Muscle layer of duodenum (tissue), 2 donors: Measurements from ENCODE around the gene CHMP2A.
A peak's percentile ranks its signal among the peaks of the same experiment; 100 is the strongest.

Experiments
- H3K27ac ChIP-seq: one replicate; pipeline ENCODE4 v1.7.0; 2013; ENCODE audit warnings: mild to moderate bottlenecking, low read length
- H3K27me3 ChIP-seq: one replicate; pipeline ENCODE4 v1.7.0; 2013; ENCODE audit warnings: low read depth, mild to moderate bottlenecking, control low read depth, low read length
- H3K36me3 ChIP-seq, 2 donors: one replicate each; pipeline ENCODE4 v1.7.0; 2013; ENCODE audit warnings: low read length in 2 of 2, control low read depth in 1 of 2, mild to moderate bottlenecking in 1 of 2; ENCODE audit not compliant: insufficient read depth in 2 of 2, control insufficient read depth in 1 of 2
- H3K4me1 ChIP-seq, 2 donors: one replicate each; pipeline ENCODE4 v1.7.0; 2013; ENCODE audit warnings: low read length in 2 of 2, mild to moderate bottlenecking in 2 of 2, control low read depth in 1 of 2, moderate library complexity in 1 of 2; ENCODE audit not compliant: insufficient read depth in 2 of 2, control insufficient read depth in 1 of 2
- H3K4me3 ChIP-seq, 2 donors: one replicate each; pipeline ENCODE4 v1.7.0; 2013; ENCODE audit warnings: low read length in 2 of 2, low read depth in 1 of 2, mild to moderate bottlenecking in 1 of 2
- H3K9me3 ChIP-seq, 2 donors: one replicate each; pipeline ENCODE4 v1.7.0; 2013; ENCODE audit warnings: low read length in 2 of 2, control low read depth in 1 of 2, mild to moderate bottlenecking in 1 of 2; ENCODE audit not compliant: control insufficient read depth in 1 of 2
- donor health status: healthy.

CHMP2A gene

DNA sequence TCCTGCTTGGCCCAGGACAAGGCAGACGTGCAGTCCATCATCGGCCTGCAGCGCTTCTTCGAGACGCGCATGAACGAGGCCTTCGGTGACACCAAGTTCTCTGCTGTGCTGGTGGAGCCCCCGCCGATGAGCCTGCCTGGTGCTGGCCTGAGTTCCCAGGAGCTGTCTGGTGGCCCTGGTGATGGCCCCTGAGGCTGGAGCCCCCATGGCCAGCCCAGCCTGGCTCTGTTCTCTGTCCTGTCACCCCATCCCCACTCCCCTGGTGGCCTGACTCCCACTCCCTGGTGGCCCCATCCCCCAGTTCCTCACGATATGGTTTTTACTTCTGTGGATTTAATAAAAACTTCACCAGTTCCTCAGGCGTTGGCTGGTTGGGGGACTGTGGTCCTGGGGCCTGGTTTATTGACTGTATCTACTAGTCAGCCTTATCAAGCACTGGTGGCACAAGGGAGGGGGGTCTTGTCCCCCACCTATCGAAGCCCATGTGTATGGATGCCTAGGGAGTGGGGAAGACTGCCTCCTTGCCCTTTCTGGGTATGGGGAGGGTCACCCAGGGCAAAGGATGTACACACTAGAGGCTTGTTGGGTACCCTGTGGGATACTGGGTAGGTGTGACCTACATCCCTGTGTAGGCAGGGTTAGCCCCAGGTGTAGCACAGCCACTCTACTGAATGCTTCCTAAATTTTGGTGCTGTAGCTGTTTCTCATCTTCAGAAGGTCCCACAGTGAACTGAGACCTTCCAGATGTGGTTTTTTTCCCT lies 4.4 kb downstream of the CHMP2A start:
- Histone ChIP-seq H3K27ac (no peak overlapping the region), H3K36me3 (peaks cover 56 to 64% of the 10 kb centered on the region in 2 donors), H3K27me3 (no peaks in the 10 kb centered on the region), H3K4me3 (no peak overlapping the region), H3K4me1 (peaks cover 13 to 36% of the 10 kb centered on the region in 2 donors), H3K9me3 (no peaks in the 10 kb centered on the region)

DNA sequence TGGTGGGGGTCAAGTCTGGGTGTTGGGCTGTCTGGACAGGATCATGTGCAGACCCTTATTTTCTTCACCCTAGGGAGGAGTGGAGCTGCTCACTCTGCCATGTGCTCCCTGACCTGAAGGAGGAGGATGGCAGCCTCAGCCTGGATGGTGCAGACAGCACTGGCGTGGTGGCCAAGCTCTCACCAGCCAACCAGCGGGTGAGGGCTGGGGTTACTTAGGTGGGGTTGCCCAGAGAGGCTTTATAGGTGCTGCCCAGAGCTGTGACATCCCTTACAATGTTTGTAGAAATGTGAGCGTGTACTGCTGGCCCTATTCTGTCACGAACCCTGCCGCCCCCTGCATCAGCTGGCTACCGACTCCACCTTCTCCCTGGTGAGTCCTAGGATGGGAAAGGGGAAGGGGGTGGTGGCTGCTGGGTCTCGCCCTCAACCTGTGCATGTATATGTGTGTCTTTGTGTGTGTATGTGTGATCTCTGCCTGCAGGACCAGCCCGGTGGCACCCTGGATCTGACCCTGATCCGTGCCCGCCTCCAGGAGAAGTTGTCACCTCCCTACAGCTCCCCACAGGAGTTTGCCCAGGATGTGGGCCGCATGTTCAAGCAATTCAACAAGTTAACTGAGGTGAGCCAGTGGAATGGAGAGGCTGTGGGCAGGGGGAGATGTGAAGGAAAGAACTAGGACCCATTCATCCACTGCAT lies 5.1 kb downstream of the CHMP2A start:
- Histone ChIP-seq H3K4me3 (no peak overlapping the region), H3K36me3 (peaks cover 56 to 64% of the 10 kb centered on the region in 2 donors)

DNA sequence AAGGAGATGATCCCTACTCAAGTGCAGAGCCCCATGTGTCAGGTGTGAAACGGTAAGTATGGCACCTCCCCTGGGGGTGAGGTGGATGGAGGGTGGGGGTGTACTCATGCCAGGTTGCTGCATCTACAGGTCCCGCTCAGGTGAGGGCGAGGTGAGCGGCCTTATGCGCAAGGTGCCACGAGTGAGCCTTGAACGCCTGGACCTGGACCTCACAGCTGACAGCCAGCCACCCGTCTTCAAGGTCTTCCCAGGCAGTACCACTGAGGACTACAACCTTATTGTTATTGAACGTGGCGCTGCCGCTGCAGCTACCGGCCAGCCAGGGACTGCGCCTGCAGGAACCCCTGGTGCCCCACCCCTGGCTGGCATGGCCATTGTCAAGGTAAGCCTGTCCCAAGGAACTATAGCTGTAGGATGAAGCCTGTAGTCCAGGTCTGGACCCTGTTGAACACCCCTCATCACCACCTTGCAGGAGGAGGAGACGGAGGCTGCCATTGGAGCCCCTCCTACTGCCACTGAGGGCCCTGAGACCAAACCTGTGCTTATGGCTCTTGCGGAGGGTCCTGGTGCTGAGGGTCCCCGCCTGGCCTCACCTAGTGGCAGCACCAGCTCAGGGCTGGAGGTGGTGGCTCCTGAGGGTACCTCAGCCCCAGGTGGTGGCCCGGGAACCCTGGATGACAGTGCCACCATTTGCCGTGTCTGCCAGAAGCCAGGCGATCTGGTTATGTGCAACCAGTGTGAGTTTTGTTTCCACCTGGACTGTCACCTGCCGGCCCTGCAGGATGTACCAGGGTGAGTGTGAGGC lies 5.8 kb downstream of the CHMP2A start:
- H3K27ac ChIP-seq, result no peak overlapping the region
- no peak overlapping the region for H3K4me3 ChIP-seq
- H3K9me3 ChIP-seq, result no peaks in the 10 kb centered on the region
- H3K36me3 ChIP-seq, result peaks cover 56 to 64% of the 10 kb centered on the region in 2 donors
- H3K4me1 ChIP-seq, result peaks cover 11 to 32% of the 10 kb centered on the region in 2 donors
- H3K27me3 ChIP-seq, result no peaks in the 10 kb centered on the region

More for the DNA sequence above, 5.1 kb downstream of the CHMP2A start:
- Histone ChIP-seq H3K27ac (no peak overlapping the region), H3K9me3 (no peaks in the 10 kb centered on the region), H3K4me1 (peaks cover 13 to 36% of the 10 kb centered on the region in 2 donors), H3K27me3 (no peaks in the 10 kb centered on the region)

DNA sequence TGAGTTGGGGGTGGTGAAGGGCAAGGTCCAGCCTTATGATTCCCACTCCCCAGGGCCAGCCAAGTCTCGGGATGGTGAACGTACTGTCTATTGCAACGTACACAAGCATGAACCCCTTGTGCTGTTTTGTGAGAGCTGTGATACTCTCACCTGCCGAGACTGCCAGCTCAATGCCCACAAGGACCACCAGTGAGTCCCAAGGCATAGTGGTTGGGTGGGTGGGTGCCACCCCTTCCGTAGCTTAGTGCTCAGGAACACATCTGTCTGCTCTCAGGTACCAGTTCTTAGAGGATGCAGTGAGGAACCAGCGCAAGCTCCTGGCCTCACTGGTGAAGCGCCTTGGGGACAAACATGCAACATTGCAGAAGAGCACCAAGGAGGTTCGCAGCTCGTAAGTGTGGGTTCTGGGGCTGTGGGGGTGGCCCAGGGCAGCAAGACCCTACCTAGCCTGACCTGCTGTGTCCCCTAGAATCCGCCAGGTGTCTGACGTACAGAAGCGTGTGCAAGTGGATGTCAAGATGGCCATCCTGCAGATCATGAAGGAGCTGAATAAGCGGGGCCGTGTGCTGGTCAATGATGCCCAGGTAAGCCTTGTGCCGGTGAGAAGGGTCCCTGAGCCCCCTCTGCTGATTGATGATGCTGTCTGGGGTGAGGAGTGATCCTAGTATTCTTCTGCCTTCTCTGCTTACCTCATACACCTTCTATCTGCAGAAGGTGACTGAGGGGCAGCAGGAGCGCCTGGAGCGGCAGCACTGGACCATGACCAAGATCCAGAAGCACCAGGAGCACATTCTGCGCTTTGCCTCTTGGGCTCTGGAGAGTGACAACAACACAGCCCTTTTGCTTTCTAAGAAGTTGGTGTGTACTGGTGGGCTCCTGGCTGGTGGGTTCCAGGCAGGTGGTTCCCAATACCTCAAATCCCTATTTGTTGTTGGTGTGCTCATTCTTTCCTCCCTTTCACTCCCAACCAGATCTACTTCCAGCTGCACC lies 7.3 kb downstream of the CHMP2A start:
- Histone ChIP-seq H3K27ac (no peak overlapping the region), H3K36me3 (peaks cover 52 to 60% of the 10 kb centered on the region in 2 donors), H3K9me3 (no peaks in the 10 kb centered on the region), H3K4me3 (no peak overlapping the region), H3K27me3 (no peaks in the 10 kb centered on the region), H3K4me1 (peaks cover 6 to 23% of the 10 kb centered on the region in 2 donors)

DNA sequence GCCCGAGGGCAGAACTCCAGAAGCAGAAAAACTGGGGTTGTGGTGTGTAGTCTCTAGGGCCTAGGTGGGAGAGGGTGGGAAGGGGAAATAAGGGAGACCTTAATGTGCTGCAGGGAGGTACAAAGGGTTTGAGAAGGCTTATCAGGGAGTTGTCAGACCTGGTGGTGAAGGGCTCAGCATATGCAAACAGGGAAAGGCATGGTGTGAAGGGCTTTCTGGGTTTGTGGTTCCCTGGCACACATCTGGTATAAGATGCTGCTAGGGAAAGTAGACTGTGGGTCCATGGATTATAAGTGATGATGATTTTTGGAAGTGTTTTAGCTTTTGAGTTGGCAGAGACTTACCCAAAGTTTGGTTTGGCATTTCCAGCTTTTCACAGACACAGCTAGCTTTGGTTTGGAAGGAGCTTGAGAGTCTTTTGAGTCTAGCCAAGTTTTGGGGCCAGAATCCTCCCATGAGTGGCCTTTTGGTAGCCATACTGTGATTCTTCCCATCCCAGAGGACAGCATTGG lies 8.8 kb downstream of the CHMP2A start:
- no peaks in the 10 kb centered on the region for H3K9me3 ChIP-seq
- peak overlapping the region; percentile 88 to 91 for H3K4me3 ChIP-seq
- H3K27ac ChIP-seq, result peak overlapping the region; percentile 6
- peaks cover 39 to 44% of the 10 kb centered on the region in 2 donors for H3K36me3 ChIP-seq
- no peaks in the 10 kb centered on the region for H3K27me3 ChIP-seq
- peaks cover 6 to 23% of the 10 kb centered on the region in 2 donors for H3K4me1 ChIP-seq

DNA sequence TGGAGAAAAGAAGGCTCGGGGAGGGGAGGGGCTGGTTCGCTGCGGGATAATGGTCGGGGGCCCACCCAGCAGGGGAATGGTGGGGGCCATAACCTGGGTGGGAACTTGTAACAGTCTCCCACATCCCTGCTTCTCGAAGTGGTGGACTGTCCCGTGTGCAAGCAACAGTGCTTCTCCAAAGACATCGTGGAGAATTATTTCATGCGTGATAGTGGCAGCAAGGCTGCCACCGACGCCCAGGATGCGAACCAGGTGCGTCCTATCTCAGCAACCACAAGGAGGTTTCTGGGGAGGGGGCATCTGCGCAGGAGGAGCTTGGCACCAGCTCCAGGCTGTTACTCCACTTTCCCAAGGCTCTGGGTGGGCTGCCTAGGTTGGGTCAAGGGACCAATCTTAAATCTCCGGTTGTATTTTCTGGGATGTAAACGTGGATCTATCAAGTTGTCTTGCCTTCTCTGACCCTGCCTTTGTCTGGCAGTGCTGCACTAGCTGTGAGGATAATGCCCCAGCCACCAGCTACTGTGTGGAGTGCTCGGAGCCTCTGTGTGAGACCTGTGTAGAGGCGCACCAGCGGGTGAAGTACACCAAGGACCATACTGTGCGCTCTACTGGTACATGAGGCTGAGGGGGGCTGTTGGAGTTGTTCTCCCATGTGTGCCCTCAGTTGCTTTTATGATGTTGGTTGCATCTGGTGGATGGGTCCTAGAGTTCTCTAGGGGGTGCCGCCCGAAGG lies 9.5 kb downstream of the CHMP2A start:
- Histone ChIP-seq H3K9me3 (no peaks in the 10 kb centered on the region), H3K36me3 (peaks cover 33 to 38% of the 10 kb centered on the region in 2 donors), H3K4me1 (peaks cover 6 to 23% of the 10 kb centered on the region in 2 donors), H3K4me3 (peak overlapping the region; percentile 88 to 91), H3K27me3 (no peaks in the 10 kb centered on the region), H3K27ac (peak overlapping the region; percentile 6)

DNA sequence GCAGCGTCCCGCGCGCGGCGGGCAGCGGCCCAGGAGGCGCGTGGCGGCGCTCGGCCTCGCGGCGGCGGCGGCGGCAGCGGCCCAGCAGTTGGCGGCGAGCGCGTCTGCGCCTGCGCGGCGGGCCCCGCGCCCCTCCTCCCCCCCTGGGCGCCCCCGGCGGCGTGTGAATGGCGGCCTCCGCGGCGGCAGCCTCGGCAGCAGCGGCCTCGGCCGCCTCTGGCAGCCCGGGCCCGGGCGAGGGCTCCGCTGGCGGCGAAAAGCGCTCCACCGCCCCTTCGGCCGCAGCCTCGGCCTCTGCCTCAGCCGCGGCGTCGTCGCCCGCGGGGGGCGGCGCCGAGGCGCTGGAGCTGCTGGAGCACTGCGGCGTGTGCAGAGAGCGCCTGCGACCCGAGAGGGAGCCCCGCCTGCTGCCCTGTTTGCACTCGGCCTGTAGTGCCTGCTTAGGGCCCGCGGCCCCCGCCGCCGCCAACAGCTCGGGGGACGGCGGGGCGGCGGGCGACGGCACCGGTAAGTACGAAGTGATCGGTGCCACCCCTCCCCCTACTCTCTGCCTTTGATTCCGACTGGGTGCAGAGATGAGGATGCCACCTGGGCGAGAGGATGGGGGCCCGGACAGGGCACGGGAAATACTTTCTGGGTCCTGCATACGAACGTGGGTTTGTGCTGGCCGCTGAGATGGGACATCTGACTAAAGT lies 10.2 kb downstream of the CHMP2A start:
- Histone ChIP-seq H3K4me1 (peaks cover 6 to 23% of the 10 kb centered on the region in 2 donors), H3K27ac (peak overlapping the region; percentile 6), H3K27me3 (no peaks in the 10 kb centered on the region)

DNA sequence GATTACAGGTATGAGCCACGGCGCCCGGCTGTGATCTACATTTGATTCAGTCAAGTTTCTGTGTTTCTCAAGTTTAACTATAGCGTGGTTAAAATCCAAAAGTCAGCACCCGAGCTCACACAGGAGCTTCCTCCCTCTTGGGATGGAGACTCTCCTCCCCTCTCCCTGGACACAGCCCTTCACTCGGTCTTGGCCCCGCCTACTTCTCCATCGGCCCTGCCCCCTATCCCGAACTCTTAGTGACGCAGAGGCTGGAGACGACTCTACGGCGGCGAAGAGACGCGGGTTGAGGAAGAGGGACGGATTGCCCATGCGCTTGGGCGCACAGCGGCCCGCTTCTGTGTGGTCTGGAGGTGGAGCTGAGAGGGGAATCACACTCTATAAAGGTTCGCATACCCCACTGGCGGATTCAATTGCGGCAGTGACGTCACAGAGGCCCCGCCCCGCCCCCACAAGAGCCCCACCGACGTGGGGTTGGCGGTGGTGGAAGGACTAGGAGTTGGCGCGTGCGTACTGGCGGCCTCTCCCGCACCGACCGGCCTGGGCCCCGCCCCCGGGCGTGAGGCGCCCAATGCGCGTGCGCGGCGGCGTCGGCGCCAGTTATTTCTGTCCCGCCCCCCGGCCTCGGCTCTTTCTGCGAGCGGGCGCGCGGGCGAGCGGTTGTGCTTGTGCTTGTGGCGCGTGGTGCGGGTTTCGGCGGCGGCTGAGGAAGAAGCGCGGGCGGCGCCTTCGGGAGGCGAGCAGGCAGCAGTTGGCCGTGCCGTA lies 10.9 kb downstream of the CHMP2A start, which contains the start of gene TRIM28:
TRIM28 (plus strand) TSS at position 239 of the 765 bp plus-strand sequence. CDS start 694 bp downstream, outside the sequence.
- peaks cover 6 to 23% of the 10 kb centered on the region in 2 donors for H3K4me1 ChIP-seq
- H3K36me3 ChIP-seq, result peaks cover 18 to 24% of the 10 kb centered on the region in 2 donors
- H3K27ac ChIP-seq, result peak within 1 kb of the TSS; percentile 93
- H3K9me3 ChIP-seq, result no peaks in the 10 kb centered on the region
- H3K27me3 ChIP-seq, result no peaks in the 10 kb centered on the region
- H3K4me3 ChIP-seq, result peak within 1 kb of the TSS; percentile 88 to 91

More for the DNA sequence above, 10.2 kb downstream of the CHMP2A start:
- Histone ChIP-seq H3K4me3 (peak overlapping the region; percentile 88 to 91), H3K9me3 (no peaks in the 10 kb centered on the region), H3K36me3 (peaks cover 26 to 31% of the 10 kb centered on the region in 2 donors)
